Stimulated activated naive CD8-positive, alpha-beta T cell treated with anti-CD3 and anti-CD28 coated beads, Interleukin-15, Interleukin-2, amounts not matched to agents 100 U/mL and 50 U/mL, for 24 hours (primary cell): ENCODE results near the gene DCAF4.
"Not testable (repeated sequence)": the region's sequence is repeated elsewhere in the genome, so short reads cannot be mapped to it uniquely, and the experiment has no call there.

Experiments used
- ATAC-seq: fragments of 150-1000 bp; cut with Tn5 transposase; one replicate; pipeline ENCODE4 v1.10.0; 2021
- DNase-seq: peaks from one replicate; pipeline ENCODE4 v3.0.0; 2021

DCAF4 gene

DNA sequence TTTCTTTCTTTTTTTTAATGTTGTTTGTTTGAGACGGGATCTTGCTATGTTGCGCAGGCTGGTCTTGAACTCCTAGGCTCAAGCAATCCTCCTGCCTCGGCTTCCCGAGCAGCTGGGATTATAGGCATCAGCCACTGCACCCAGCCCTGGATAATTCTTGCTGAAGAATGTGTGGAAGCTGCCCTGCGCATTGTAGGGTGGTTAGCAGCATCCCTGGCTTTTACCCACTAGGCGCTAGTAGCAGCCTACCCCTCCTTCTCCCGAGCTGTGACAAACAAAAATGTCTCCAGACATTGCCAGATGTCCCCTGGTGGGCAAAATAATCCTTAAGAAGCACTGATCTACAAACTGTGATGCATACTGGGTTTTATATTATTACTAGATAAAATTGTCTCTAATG lies 6.6 kb downstream of the DCAF4 start:
- ATAC-seq = no peak
- no peak for DNase-seq

DNA sequence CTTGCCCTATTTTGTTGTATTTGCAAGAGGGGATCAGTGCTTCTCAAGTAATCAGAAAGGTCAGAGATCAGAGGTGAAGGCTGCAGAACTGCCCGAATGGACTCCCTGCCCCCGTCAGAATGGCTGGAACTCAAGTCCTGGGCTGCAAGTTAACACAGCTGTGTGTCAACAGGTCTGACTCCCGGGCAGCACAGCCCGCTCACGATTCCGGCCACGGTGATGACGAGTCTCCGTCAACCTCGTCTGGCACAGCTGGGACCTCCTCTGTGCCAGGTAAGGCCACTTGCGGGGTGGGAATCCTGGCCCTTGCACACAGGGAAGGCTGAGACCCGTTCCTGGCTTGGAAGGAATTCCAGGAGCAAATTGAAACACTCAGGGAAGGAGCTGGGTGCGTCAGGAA lies 13.4 kb downstream of the DCAF4 start:
- no peak for ATAC-seq
- DNase-seq = no peak

DNA sequence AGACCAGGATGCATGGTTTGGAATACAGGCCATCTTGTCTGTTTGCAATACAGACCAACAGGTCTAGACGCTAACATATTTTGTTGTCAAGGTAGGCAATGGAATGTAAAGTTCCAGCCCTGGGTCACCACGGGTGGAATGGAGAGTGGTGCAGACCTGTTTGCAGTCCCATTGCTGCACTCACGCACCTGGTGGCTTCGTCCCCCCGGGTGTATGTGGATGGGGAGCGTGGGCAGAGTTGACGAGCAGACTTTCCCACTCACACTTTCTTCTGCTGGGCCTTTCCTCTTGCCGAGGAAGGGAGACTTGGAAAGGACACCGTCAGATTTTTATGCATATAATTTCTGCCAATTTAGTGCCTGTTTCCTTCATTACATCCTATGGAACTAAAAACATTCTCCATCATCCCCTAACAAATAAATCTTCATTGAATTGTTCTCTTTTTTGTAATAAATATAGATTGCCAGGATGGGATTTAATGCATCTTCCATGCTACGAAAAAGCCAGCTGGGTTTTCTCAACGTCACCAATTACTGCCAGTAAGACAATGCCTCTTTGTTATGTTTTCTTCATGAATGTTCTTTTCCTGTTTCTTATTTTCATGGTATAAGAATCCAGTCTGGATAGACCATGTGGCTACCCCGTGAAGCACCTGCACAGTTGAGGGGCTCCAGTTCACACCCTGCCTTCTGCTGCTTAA lies 15.2 kb downstream of the DCAF4 start:
- ATAC-seq (no peak), DNase-seq (no peak)

DNA sequence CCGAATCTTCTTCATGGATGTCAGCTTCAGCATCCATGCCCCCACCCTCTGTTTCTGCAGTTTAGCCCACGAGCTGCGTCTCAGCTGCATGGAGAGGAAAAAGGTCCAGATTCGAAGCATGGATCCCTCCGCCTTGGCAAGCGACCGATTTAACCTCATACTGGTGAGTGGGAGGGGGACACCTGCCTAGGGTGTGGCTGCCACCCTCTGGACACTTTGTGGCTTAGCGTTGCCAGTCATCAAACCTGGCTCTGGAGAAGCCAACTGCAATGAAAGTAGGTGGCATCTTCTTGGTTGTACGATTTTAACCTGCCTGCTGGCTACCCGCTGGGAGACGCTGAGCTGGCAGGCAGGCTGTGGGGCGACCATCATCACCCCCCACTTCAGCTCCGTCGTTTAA lies 16.7 kb downstream of the DCAF4 start:
- ATAC-seq = no peak
- no peak for DNase-seq

DNA sequence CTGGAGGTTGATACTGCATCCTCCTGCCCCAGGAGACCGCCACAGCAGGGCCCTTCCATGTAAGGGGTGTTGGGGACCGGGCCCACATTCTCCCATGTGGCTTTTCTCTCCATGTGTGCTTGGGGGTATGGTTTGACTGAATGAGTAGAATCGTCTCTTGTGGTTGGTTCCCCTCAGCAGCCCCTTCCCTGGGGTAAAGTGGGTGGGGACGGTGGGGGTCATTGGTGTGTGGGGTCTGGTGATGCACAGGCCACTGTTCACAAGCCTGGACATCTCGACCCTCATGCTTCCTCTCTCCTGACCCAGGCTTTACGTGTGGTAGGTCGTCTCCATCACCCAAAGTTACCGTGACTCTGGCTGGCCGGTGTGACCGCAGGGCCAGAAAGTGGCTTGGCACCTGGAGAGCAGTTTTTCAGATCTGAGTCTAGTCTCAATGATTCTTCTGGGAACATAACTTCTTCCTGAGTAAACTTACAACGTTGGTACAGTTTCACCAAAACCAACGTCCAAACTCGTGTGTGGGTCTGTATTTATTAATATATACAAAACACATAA lies 17.7 kb downstream of the DCAF4 start:
- no peak for DNase-seq
- no peak for ATAC-seq

DNA sequence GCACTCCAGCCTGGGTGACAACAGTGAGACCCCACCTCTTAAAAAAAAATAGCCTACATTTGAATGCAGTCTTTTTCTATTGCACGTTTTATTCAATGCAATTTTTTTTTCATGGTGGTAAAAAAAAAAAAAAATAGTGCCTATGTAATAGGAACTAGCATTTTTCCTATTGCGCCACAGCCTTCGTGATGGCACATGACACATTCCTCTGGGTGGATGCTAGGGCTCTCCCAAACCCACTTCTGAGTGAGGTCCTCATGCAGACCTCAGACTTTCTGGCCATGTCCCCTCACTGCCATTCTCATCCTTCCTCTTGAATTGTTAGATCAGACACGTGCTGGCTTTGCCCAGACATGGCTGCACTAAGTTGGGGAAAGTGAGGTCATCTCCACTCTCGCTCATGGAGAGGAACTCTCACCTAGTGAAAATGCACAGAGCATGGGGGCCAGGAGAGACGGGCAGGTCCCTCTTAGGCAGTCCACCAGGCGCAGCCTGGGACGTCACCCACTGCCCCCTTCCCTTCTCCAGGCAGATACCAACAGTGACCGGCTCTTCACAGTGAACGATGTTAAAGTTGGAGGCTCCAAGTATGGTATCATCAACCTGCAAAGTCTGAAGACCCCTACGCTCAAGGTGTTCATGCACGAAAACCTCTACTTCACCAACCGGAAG lies 19.2 kb downstream of the DCAF4 start:
- DNase-seq (no peak), ATAC-seq (no peak)

DNA sequence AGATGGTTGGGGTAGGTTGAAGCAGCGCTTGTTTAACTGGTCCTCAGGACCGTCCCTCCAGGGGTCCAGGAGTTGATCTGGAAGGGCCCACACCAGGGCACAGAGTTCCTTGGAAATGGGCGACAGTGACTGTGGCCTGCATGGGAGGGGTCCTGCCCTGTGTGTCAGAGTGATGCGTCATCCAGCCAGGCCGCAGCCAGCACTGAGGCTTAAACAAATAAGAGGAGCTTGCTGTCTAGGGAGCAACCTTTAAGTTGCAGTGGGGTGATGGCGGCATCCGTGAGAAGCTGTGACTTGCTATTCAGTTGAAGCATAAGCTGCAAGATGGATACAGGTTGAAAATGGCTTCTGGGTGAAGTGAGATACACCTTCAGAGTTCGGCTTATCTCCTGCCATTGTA lies 20.2 kb downstream of the DCAF4 start:
- DNase-seq (no peak), ATAC-seq (no peak)

GRCh38 chr14:72947366-72948160 lies 21.3 kb downstream of the DCAF4 start:
- peak; percentile 32 for DNase-seq
- peak; percentile 93 for ATAC-seq

DNA sequence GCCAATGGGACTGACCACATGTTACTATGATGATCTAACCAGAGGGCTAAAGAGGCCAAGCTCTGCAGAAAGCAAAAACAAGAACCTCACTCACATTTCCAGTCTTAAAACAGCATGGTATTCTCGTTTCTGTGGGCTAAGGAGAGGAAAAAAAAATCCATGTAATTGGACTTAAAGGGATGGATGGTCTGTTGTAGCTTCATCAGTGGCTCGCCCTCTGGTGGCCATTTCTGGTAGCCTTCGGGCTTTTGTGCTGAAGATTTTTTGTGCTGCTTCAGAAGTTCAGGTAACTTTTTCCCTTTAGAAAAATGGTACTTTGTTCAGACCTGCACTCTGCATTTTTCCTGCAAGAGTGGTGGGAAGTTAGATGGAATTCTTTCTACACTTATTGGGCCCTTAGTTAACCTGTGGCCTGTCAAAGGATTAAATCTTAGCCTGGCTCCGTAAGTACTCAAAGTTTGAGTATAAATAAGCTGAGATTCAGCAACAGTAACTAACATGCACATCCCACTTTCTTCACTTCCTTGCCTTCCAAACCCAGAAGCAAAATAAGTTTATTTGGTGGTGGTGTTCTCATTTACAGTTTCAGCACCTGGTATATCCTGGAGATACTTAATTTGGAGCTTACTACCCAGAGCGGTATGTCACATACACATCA lies 22.3 kb downstream of the DCAF4 start:
- ATAC-seq (no peak), DNase-seq (peak; percentile 76)

DNA sequence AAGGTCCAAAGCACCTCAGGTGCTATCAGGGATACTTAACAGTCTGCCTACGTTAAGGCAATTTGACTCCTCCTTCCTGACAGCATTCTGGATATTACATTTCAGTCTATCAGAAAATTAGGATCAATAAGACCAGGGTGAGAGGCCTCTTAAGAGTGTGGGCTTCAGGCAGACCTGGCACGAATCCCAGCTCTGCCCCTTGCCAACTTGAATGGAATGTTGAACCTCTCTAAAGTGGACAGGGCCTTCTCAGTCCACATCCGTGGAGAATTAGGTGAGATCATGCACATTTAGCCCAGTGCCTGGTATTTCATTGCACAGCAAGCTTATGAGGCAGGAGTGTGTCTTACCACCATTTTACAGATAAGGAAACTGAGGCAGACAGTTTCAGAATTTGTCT lies 25.9 kb downstream of the DCAF4 start:
- ATAC-seq = no peak
- DNase-seq = no peak

DNA sequence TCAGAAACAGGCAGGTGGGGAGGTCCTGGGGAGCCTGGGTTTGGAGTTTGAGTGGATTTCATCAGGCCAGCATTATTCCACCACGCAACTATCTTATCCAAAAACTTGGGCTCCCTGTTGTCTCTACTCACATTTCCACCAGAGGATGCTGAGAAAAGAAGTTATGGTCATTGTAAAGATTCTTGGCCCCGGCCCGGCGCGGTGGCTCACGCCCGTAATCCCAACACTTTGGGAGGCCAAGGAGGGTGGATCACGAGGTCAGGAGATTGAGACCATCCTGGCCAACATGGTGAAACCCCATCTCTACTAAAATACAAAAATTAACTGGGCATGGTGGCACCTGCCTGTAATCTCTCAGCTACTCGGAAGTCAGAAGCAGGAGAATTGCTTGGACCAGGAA lies 30.5 kb downstream of the DCAF4 start:
- not testable (repeated sequence) for ATAC-seq, DNase-seq

- DNase-seq (no peak), ATAC-seq (no peak)
Measured at GRCh38 chr14:72957213-72957612, 30.9 kb downstream of the DCAF4 start.

- no peak for ATAC-seq
- no peak for DNase-seq
Measured at GRCh38 chr14:72958548-72958947, 32.3 kb downstream of the DCAF4 start.

DNA sequence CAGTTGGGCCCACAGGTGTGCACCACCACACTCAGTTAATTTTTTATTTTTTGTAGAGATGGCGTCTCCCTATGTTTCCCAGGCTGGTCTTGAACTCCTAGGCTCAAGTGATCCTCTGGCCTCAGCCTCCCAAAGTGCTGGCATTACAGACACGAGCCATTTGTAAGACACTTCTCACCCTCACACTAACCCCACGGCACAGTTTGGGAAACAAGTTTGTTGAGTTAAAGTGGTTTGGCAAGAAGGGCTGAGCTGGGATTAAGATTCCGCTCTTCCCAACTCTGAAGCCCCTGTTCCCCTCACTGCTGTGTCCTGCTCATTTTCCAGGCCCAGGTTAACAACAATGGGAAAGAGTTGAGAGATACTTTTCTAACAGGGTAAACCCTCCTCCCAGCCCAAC lies 34.8 kb downstream of the DCAF4 start:
- DNase-seq, ATAC-seq: not testable (repeated sequence)

DNA sequence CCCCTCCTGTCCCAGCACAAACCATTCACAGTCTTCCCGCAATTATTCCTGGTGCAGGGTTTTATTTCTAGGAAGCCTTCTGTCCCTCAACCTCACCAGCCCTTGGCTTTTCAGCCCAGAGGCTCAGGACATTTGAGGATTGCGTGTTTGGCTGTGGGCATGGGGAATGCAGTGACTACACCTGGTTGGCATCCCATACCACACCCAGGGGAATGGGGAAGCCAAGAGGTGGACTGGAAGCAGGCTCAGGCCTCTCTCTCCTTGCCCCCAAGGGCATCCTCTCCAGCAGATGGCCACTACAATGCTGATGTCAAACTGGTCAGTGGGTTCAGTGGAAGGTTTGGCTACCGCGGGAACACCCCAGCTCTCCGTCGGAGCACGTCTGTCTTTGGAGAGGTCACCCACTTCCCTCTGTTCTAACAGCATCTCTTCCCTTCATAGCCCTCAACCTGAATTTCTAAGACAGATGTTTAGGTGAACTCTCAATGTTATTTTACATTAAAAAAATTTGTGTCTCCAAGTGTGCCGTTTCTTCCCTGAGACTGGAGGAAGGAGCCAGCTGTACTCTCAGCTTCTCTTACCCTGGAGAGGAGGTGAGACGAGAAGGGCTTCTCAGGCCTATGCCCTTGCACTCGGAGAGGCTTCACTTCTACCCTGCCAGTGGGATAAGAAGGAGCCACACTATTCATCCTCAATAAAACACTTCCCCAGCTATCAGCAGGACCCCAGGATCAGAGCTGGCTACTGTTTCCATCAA lies 35.5 kb downstream of the DCAF4 start:
- no peak for DNase-seq
- ATAC-seq = no peak

- ATAC-seq, DNase-seq: not testable (repeated sequence)
Measured at GRCh38 chr14:72962336-72962754, 36.1 kb downstream of the DCAF4 start.

- no peak for DNase-seq
Measured at GRCh38 chr14:72962829-72963312, 36.6 kb downstream of the DCAF4 start.

GRCh38 chr14:72965249-72965648 lies 39.0 kb downstream of the DCAF4 start:
- DNase-seq (no peak), ATAC-seq (no peak)

More at GRCh38 chr14:72962829-72963312, 36.6 kb downstream of the DCAF4 start:
- ATAC-seq = peak; percentile 34

DNA sequence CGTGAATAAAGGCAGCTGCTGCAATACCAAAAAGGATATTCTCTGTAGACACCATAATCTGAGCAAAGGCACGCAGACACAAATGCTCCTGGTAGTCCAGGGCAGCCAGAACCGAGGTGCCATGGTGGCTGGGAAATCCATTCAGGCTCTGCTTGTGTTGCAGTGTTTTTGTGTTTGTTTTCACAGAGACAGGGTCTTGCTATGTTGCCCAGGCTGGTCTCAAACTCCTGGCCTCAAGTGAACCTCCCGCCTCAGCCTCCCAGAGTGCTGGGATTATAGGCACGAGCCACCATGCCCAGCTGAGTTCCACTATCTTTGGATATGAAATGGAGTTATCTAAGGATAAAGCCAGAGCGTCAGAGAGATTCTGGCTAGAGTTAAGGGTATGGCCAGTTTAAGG lies 39.8 kb downstream of the DCAF4 start:
- DNase-seq (no peak), ATAC-seq (no peak)

DNA sequence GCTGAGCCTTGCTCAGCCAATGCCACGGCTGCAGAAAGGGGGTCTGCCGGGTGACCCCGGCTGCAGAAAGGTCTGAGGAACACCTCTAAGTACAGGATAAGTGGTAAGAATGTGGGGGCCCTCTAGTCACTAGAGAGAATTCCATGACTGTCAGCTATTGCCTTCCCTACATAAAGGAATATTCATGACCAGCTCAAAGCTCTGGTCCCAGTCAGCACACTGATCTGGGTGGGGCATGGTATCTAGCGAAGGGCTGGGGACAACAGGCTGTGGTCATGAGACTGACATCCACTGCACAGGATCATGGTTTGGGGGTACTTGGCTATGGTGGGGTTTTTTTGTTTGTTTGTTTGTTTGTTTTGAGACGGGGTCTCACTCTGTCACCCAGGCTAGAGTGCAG lies 42.1 kb downstream of the DCAF4 start:
- DNase-seq (no peak), ATAC-seq (no peak)

GRCh38 chr14:72970058-72970630 lies 43.9 kb downstream of the DCAF4 start:
- DNase-seq = no peak
- no peak for ATAC-seq
